HG02840 (cell line): ENCODE data around the gene SLF2.

Source experiments
- ATAC-seq: cut with Tn5 transposase; IDR thresholded peaks from one replicate; pipeline ENCODE4 v1.9.1; 2021; ENCODE audit warnings: mild to moderate bottlenecking, moderate library complexity, moderate number of reproducible peaks; ENCODE audit not compliant: unreplicated experiment, low FRiP score

Gene SLF2

DNA sequence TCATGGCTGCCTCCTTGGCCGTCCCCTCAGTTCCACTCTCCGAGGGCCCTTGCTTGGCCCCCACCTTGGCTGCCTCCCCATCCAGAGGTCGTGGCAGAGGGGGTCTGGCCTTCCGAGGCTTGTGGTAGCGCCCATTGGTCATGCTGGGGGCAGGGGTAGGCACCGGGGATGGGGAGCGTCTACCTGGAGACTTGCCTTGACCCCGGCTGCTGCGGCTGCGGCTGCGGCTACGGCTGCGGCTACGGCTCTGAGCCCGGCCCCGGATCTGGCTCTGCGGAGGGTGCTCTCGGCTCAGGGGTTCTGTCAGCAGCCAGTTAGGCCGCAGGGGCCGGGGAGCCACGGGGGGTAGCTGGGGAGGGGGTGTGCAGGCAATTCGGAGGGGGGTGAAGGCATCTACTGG is 97.6 kb downstream of the SLF2 start:
- no peak for ATAC-seq

DNA sequence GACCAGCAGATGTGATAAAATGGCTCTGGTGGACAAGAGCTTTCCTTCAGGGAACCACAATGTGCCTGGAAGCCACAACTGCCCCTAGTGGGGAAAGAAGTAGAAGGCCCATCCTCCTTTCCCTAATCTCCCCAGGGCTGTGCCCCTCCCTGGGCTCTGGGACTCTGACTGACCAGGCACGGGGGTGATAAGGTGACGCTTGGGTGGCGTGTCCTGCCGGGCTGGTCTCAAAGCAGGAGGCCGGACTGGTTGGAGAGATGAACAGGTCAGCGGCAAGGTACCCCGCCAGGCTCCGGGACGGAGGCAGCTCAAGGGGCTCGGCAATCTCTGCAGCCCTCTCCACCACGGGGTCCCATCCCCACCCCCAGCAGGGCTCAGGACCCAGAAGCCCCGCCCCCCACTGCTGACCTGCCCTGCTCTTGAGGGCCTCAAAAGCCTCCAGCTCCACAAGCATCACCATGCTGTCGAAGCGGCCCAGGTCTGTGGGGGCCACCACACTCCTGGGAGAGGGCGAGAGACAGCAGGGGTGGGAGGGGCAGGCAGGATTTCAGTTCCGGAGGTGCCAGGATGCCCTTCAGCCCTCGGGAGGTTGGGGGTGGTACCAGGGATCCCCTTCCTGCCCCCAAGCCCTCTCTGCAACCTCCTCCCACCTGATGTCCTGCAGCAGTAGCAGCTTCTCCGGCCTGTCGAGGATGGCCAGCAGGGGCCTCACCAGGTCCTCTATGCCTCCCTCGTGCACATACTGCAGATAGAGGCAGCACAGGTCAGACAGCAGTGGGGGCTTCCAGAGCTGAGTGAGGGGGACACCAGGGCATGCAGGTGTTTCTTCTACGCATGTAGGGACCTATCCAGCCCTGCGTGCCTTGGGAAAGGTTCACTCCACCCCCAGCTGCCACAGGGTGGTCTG is 99.0 kb downstream of the SLF2 start:
- ATAC-seq = no peak

DNA sequence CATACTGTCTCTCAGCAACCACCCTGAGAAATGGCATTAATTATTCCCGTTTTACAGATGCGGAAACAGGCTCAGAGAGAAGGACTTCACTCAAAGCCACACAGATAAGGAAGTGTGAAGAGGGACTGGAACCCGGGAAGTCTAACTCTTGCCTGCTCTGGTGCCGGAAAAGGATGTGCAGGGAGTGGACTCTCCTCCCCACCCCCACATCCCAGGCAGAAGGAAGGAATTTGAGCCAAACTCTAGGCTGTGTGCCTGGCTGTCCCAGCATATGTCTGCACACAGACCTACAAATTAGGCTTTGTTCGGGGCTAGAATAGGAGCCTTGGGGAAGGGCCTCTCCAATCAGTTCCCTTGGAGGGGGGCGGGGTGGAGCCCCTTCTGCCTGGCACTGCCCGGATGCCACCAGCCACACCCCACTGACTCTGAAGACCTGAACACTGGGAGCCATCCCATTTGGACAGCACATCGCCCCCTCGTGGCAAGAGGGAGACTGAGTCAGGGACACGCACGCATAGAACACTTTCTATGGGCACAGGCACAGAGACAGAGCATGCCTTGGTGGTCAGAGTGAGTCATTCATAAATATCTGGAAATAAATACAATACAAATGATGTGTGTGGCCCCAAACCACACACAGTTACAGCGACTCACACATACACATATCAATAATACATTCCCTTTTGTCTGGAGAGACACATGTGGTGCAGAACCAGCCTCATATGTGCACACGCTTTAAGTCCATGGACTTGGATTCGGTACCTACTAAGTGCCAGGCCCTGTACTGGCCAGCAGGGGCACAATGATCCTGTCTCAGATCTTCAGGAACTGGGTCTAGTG is 100.0 kb downstream of the SLF2 start:
- ATAC-seq = peak; percentile 67

DNA sequence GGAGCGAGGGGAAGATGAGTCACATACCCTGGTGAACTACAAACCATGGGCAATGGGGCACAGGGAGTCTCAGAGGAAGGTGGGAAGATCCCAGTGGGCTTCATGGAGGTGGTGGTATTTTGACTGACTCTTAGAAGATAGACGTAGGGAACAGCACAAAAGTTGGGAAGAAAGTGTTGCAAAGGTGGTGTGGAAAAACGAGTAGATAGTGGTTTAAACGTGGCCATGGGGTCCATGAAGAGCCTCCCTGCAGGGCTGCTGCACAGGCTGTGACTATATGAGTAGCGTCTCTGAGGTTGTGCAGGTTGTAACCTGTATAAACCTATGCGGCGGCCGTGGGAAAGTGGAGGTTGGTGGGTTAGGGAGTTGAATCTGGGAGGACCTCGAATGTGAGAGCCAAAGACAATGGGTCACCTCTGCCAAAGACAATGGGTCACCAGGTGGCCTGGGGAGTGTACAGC is 100.6 kb downstream of the SLF2 start:
- ATAC-seq = no peak

DNA sequence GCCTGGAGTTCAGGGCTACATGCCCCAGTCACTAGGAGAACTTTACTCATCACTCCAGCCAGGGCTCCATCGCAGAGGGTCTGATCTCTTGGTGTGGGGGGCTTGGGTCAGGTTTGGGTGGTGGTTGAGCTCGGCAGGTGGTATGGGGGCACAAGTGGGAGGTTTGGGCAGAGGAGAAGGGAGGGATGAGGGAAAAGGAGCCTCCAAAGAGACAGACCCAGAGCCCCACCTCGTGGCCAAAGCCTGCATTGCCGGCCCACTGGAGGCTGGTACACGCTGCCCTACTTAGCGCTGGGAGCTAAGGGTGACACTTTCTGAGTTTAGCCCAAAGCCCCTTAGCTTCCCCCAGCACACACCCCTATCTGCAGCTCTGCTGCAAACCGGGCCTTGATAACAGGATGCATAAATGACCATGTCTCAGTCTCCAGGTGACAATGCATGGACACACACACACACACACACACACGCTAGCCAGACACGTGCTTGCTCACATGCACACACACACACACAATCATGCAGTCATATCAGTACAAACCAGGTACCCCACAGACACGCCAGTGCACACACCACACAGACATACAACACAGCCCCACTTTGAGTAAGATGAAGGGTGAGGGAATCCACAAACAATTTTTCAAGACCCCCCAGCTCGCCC is 101.6 kb downstream of the SLF2 start:
- no peak for ATAC-seq
